OCI-LY7 (cell line): ENCODE data around the gene RIMBP2. TPM values are rescaled to one million over a fixed set of nuclear protein-coding genes. Genes with fewer than 3 reads are reported as not detected.
A peak's percentile ranks its signal among the peaks of the same experiment; 100 is the strongest.
"Not testable (repeated sequence)": the region's sequence is repeated elsewhere in the genome, so short reads cannot be mapped to it uniquely, and the experiment has no call there.

Experiments used
- BruUV-seq: library from RNA; stranded (reverse); fragments of 400-500 nt; replicated peaks from 2 replicates; lab custom pipeline; 2021; lab: Mats Ljungman, UMichigan
- CTCF ChIA-PET: fragments of 300-600 bp; sonication (Branson Sonifier 250); formaldehyde crosslinking; loops from one replicate; lab custom pipeline; 2022; ENCODE audit warnings: antibody characterized with exemption; ENCODE audit not compliant: unreplicated experiment; lab: Charles Lee
- POLR2A ChIA-PET: fragments of 300-600 bp; sonication (Branson Sonifier 250); formaldehyde crosslinking; loops from one replicate; lab custom pipeline; 2022; ENCODE audit warnings: antibody characterized with exemption; lab: Charles Lee
- DNase-seq: peaks from one replicate; pipeline ENCODE4 v3.0.0-alpha.2; 2015; ENCODE audit warnings: low spot score
- H2AFZ ChIP-seq: fragments of 200-600 bp; sonication (generic), shearing (Covaris generic); 2 replicates; pipeline ENCODE4 v1.6.1; 2014; ENCODE audit warnings: mild to moderate bottlenecking, antibody characterized with exemption, low read length, moderate library complexity
- H3K27ac ChIP-seq: fragments of 200-600 bp; sonication (generic); 2 replicates; pipeline ENCODE4 v1.5.1; 2014; ENCODE audit warnings: mixed run types, low read depth, mild to moderate bottlenecking, moderate library complexity, low read length, inconsistent platforms; ENCODE audit not compliant: poor library complexity, severe bottlenecking
- H3K36me3 ChIP-seq: fragments of 200-600 bp; sonication (generic); 2 replicates; pipeline ENCODE4 v1.6.1; 2014; ENCODE audit warnings: mild to moderate bottlenecking, antibody characterized with exemption, low read length, moderate library complexity, mixed read lengths; ENCODE audit not compliant: insufficient read depth
- H3K4me1 ChIP-seq: fragments of 200-600 bp; sonication (generic); 2 replicates; pipeline ENCODE4 v1.5.1; 2014; ENCODE audit warnings: mild to moderate bottlenecking, low read length; ENCODE audit not compliant: insufficient read depth, poor library complexity, severe bottlenecking
- H3K4me2 ChIP-seq: fragments of 200-600 bp; sonication (generic); 2 replicates; pipeline ENCODE4 v1.6.1; 2014; ENCODE audit warnings: mild to moderate bottlenecking, low read length
- H3K4me3 ChIP-seq: fragments of 200-600 bp; sonication (generic); 2 replicates; pipeline ENCODE4 v1.5.1; 2014; ENCODE audit warnings: mild to moderate bottlenecking, low read depth, low read length; ENCODE audit not compliant: poor library complexity, severe bottlenecking
- H3K79me2 ChIP-seq: fragments of 200-600 bp; sonication (generic); 2 replicates; pipeline ENCODE4 v1.6.1; 2016; ENCODE audit warnings: low read depth, mild to moderate bottlenecking, low read length, moderate library complexity, mixed read lengths; ENCODE audit not compliant: insufficient read depth
- H3K9me2 ChIP-seq: fragments of 200-600 bp; sonication (generic); 2 replicates; pipeline ENCODE4 v1.6.1; 2016; ENCODE audit warnings: mild to moderate bottlenecking, low read length, mixed read lengths; ENCODE audit not compliant: insufficient read depth
- H3K9me3 ChIP-seq: fragments of 200-600 bp; sonication (generic); 2 replicates; pipeline ENCODE4 v1.6.1; 2014; ENCODE audit warnings: mild to moderate bottlenecking, mixed run types, low read length, mixed read lengths
- H4K20me1 ChIP-seq: fragments of 200-600 bp; sonication (generic); 2 replicates; pipeline ENCODE4 v1.6.1; 2014; ENCODE audit warnings: mild to moderate bottlenecking, antibody characterized with exemption, low read length, moderate library complexity, mixed read lengths; ENCODE audit not compliant: insufficient read depth
- EZH2phosphoT487 ChIP-seq: fragments of 200-600 bp; sonication (generic); IDR thresholded peaks from 2 replicates; pipeline ENCODE4 v1.6.1; 2018; ENCODE audit warnings: low read depth, borderline replicate concordance, mild to moderate bottlenecking, mixed run types, antibody characterized with exemption, low read length, moderate library complexity, mixed read lengths
- intact Hi-C: fragments of 100-400 bp; cut with micrococcal nuclease; formaldehyde crosslinking; loops from one replicate; pipeline ENCODE4 v1.10.0; 2022; ENCODE audit not compliant: unreplicated experiment
- total RNA-seq, 2 experiments: library from RNA; depleted of rRNA in 1 of 2; stranded (reverse); fragments of >200 nt in 1 of 2; shearing (Covaris generic) in 1 of 2; gene quantifications; 2 replicates each; pipeline ENCODE4 v1.2.3, GENCODE V29; 2014 to 2022
- TF ChIP-seq, protein P1 (sequence below): fragments of 200-600 bp; sonication (generic); conservative IDR thresholded peaks from 2 replicates; pipeline ENCODE4 v1.5.1; 2014; ENCODE audit warnings: mild to moderate bottlenecking, antibody characterized with exemption, low read length, moderate library complexity, mixed read lengths

RIMBP2 gene
- total RNA-seq, 2 experiments from 2014 or later: not detected

DNA sequence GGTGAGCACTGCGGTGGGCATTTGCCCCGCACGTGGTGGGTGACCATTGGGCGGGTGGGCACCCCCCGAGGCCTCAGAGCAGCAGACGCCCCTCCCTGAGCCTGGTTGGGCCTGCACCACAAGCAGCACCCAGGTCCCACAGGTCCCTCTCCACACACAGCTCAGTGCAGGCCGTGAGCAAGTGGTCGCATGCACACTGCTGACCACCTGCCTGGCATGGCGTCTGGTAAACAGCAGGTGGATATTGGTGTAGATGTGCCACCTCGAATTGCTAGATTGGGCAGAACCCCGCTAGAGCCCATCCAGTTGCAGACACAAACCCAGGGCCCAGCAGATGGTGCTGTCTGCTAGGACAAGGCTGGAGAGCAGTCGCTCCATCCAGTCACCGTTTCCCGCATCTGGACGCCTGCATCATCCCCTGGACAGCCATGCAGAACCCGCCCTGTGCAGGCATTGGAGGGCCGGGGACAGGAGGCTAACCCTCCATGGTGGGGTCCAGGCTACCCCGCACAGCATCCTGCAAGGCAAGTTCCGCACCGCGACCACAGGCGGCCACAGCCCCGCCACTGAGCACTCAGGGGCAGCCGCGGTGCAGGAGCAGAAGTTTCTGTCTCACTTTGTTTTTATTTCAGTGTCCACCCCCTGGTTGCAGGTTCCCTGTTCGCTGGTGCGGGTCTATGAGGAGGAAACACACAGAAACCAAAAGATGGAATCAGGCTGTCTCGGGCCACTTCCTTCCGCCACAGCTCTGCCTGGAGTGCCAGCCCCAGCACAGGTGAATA, 45.6 kb upstream of the RIMBP2 start:
- no peaks in the 10 kb centered on the region for H3K4me1 ChIP-seq
- intact Hi-C loops: loop anchor here (1.0 to 5.0 kb wide), 2 partner anchors 58 to 371 kb away; no protein-coding TSS in a partner anchor
- TF ChIP-seq, protein P1, sequence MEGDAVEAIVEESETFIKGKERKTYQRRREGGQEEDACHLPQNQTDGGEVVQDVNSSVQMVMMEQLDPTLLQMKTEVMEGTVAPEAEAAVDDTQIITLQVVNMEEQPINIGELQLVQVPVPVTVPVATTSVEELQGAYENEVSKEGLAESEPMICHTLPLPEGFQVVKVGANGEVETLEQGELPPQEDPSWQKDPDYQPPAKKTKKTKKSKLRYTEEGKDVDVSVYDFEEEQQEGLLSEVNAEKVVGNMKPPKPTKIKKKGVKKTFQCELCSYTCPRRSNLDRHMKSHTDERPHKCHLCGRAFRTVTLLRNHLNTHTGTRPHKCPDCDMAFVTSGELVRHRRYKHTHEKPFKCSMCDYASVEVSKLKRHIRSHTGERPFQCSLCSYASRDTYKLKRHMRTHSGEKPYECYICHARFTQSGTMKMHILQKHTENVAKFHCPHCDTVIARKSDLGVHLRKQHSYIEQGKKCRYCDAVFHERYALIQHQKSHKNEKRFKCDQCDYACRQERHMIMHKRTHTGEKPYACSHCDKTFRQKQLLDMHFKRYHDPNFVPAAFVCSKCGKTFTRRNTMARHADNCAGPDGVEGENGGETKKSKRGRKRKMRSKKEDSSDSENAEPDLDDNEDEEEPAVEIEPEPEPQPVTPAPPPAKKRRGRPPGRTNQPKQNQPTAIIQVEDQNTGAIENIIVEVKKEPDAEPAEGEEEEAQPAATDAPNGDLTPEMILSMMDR: peak; percentile 58
- TF ChIP-seq EZH2phosphoT487: no peak
- H4K20me1 ChIP-seq: no peaks in the 10 kb centered on the region
- peak overlapping the region; percentile 56 for H3K4me2 ChIP-seq
- no peaks in the 10 kb centered on the region for H3K79me2 ChIP-seq
- H3K27ac ChIP-seq: no peak overlapping the region
- peak overlapping the region; percentile 33; the same call in 1 of the 2 replicates for H2AFZ ChIP-seq
- DNase-seq: peak; percentile 36
- BruUV-seq: no TSS peak
- H3K36me3 ChIP-seq: no peaks in the 10 kb centered on the region
- no peaks in the 10 kb centered on the region for H3K9me2 ChIP-seq
- H3K4me3 ChIP-seq: peak overlapping the region; percentile 11
- POLR2A ChIA-PET: no interaction called here
- peaks cover 6% of the 10 kb centered on the region for H3K9me3 ChIP-seq
- CTCF ChIA-PET: no interaction called here

DNA sequence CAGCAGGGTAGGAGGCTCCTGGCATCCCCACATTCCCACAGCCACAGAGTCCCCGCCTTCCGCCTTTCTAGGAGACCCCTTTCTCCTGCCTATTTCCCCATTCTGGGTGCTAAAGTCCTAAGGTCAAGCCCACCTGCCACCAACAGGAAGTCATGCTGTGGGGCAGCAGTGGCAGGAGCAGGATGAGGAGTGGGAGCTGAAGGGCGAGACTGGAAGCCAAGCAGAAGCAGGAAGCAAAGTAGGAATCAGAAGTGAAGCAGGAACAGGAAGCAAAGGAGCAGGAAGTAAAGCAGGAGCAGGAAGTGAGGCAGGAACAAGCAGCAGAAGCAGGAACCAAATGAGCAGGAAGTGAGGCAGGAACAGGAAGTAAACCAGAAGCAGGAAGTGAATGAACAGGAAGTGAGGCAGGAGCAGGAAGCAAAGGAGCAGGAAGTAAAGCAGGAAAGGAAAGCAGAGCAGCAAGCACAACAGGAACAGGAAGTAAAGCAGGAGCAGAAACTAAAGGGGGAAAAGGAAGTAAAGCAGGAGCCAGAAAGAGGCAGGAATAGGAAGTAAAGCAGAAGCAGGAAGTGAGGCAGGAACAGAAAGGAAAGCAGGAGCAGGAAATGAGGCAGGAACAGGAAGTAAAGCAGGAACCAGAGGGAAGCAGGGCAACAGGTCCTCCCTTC, 38.3 kb upstream of the RIMBP2 start:
- Histone ChIP-seq H3K36me3 (peaks cover 5% of the 10 kb centered on the region), H3K27ac (peak overlapping the region; percentile 21), H2AFZ (peak overlapping the region; percentile 88), H4K20me1 (no peaks in the 10 kb centered on the region), H3K79me2 (no peaks in the 10 kb centered on the region), H3K4me3 (peak overlapping the region; percentile 10), H3K9me2 (no peaks in the 10 kb centered on the region), H3K4me2 (peak overlapping the region; percentile 15; the same call in 1 of the 2 replicates), H3K4me1 (peaks cover 17% of the 10 kb centered on the region), H3K9me3 (peaks cover 14% of the 10 kb centered on the region; the same call in 1 of the 2 replicates)
- POLR2A ChIA-PET: interaction anchor here (1.4 kb wide), 1 partner anchor 72 kb away, joined by 3 read pairs; no protein-coding TSS in a partner anchor
- TF ChIP-seq EZH2phosphoT487: no peak
- peak; percentile 15 for DNase-seq
- intact Hi-C loops: no loop called here
- CTCF ChIA-PET: no interaction called here
- no TSS peak for BruUV-seq

GRCh38 chr12:130752692-130753230, 36.7 kb upstream of the RIMBP2 start:
- H3K4me2 ChIP-seq: no peak overlapping the region
- no peak overlapping the region for H3K27ac ChIP-seq
- no peak overlapping the region for H3K4me3 ChIP-seq
- H3K79me2 ChIP-seq: no peaks in the 10 kb centered on the region
- no TSS peak for BruUV-seq
- no peak for TF ChIP-seq EZH2phosphoT487
- TF ChIP-seq, protein P1: peak; percentile 35; the same call in 1 of the 2 replicates
- ChIA-PET CTCF (no interaction called here), POLR2A (no interaction called here)
- no peaks in the 10 kb centered on the region for H3K9me2 ChIP-seq
- H2AFZ ChIP-seq: no peak overlapping the region
- peaks cover 17% of the 10 kb centered on the region for H3K4me1 ChIP-seq
- H3K36me3 ChIP-seq: peaks cover 5% of the 10 kb centered on the region
- DNase-seq: no peak
- H4K20me1 ChIP-seq: no peaks in the 10 kb centered on the region
- H3K9me3 ChIP-seq: peaks cover 14% of the 10 kb centered on the region; the same call in 1 of the 2 replicates
- intact Hi-C loops: no loop called here

DNA sequence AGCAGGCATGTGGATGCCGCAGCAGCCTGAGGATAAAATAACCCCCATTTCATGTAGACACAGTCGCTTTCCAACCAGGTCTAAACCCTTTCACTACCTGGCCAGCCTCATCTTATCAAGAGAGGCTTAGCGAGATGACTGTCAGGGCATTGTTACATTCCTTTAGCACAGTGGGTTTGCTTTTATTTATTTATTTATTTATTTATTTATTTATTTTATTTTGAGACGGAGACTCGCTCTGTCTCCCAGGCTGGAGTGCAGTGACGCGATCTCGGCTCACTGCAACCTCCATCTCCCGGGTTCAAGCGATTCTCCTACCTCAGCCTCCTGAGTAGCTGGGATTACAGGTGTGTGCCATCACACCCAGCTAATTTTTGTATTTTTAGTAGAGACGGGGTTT, 35.9 kb upstream of the RIMBP2 start:
- H3K36me3 ChIP-seq, POLR2A ChIA-PET, BruUV-seq, H3K9me2 ChIP-seq, DNase-seq, intact Hi-C loops, H3K27ac ChIP-seq, H4K20me1 ChIP-seq, H3K79me2 ChIP-seq, CTCF ChIA-PET: not testable (repeated sequence)
- H3K4me3 ChIP-seq: peak overlapping the region; percentile 32
- peaks cover 14% of the 10 kb centered on the region; the same call in 1 of the 2 replicates for H3K9me3 ChIP-seq
- H3K4me2 ChIP-seq: peak overlapping the region; percentile 55
- peaks cover 17% of the 10 kb centered on the region for H3K4me1 ChIP-seq
- H2AFZ ChIP-seq: peak overlapping the region; percentile 81
